ENCODE data around the gene EXOSC7.

The EXOSC7 gene

DNA sequence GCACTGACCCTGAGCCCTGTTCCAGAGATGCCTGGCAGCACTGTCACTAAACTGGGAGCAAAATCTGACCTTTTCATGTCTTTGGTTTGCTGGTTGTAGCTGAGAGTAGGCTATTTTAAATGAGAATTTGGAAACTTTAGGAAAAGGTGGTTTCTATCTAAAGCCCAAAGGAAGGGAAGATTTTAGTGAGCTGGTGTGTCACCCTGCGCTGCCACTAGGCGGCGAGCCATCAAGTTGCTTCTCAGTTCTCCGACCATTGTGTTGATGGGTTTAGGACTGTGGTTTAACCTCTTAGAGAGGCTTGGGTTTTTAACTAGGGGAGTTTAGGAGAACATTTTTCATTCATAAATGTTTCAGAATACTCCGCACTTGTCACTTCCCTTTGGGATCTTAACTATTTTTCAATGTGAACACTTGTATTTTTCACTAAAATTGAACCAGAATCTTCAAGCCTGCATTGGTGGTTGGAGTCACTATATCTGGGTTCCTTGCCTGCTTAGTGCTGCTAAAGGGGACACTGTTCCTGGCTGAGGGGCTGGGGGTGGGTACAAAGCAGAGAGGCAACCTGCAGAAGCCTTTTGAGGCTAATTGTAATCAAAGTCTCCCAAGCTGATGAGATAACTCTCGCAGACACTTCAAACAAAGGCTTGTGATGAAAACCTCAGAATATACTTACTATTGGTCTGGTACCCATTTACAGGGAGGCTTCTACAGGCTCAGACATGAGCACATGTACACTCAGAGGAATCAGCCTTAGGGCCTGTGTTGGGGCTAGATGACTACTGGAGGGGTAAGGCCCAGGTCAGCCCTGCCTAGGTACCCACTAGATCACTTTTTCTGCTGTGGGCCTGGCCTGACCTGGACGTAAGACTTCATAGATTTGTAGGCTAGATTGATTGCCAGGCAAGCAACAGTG lies 16.8 kb downstream of the EXOSC7 start:
- TF ChIP-seq, protein P1, sequence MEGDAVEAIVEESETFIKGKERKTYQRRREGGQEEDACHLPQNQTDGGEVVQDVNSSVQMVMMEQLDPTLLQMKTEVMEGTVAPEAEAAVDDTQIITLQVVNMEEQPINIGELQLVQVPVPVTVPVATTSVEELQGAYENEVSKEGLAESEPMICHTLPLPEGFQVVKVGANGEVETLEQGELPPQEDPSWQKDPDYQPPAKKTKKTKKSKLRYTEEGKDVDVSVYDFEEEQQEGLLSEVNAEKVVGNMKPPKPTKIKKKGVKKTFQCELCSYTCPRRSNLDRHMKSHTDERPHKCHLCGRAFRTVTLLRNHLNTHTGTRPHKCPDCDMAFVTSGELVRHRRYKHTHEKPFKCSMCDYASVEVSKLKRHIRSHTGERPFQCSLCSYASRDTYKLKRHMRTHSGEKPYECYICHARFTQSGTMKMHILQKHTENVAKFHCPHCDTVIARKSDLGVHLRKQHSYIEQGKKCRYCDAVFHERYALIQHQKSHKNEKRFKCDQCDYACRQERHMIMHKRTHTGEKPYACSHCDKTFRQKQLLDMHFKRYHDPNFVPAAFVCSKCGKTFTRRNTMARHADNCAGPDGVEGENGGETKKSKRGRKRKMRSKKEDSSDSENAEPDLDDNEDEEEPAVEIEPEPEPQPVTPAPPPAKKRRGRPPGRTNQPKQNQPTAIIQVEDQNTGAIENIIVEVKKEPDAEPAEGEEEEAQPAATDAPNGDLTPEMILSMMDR (conservative IDR thresholded peaks at IDR 0.05; ENCODE audit: low read length), result peak; percentile 66
- H3K4me3 ChIP-seq (ENCODE audit: low read length), result no peak overlapping the region
- no peak for DNase-seq (ENCODE audit: low read depth)

GRCh38 chr3:44993471-44994205 lies 17.6 kb downstream of the EXOSC7 start:
- no peak overlapping the region for H3K4me3 ChIP-seq (ENCODE audit: low read length)
- DNase-seq (ENCODE audit: low read depth), result peak; percentile 88
- TF ChIP-seq, protein P1 (conservative IDR thresholded peaks at IDR 0.05; ENCODE audit: low read length), result no peak

DNA sequence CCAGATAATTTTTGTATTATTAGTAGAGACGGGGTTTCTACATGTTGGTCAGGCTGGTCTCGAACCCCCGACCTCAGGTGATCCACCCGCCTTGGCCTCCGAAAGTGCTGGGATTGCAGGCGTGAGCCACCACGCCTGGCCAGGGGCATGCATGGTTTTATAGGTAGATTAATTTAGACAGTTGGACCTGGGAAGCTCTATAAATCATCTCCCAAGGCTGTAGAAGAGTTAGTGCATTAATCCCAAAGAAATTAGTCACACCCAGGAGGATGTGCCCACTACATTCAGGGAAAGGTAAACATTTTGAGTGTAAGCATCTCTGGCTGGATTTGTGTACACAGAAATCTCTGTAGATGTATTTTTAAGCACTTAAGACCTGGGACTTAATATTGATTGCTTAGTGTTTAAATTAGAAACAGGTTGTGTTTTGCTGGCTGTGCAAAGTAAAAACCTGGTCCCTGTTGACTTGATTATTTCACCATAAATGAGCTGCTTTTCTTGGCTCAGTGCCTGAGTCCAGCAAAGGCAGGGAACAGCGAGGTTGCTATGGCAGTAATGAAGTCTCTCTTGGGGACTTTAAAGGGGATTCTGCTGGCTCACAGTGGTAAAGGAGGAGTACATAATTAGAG lies 19.2 kb downstream of the EXOSC7 start:
- DNase-seq (ENCODE audit: low read depth), result peak; percentile 80
- TF ChIP-seq, protein P1 (conservative IDR thresholded peaks at IDR 0.05; ENCODE audit: low read length), result no peak

GRCh38 chr3:44996556-44996969 lies 20.5 kb downstream of the EXOSC7 start:
- DNase-seq (ENCODE audit: low read depth), result no peak
- no peak overlapping the region for H3K4me3 ChIP-seq (ENCODE audit: low read length)
- TF ChIP-seq, protein P1 (conservative IDR thresholded peaks at IDR 0.05; ENCODE audit: low read length), result no peak

More for the DNA sequence above, 19.2 kb downstream of the EXOSC7 start:
- H3K4me3 ChIP-seq (ENCODE audit: low read length), result no peak overlapping the region

GRCh38 chr3:44999782-45000181 lies 23.7 kb downstream of the EXOSC7 start:
- TF ChIP-seq, protein P1 (conservative IDR thresholded peaks at IDR 0.05; ENCODE audit: low read length), result no peak
- no peak for DNase-seq (ENCODE audit: low read depth)
- no peak overlapping the region for H3K4me3 ChIP-seq (ENCODE audit: low read length)

GRCh38 chr3:45000823-45001222 lies 24.8 kb downstream of the EXOSC7 start:
- no peak overlapping the region for H3K4me3 ChIP-seq (ENCODE audit: low read length)
- DNase-seq (ENCODE audit: low read depth), result no peak
- TF ChIP-seq, protein P1 (conservative IDR thresholded peaks at IDR 0.05; ENCODE audit: low read length), result no peak

Measured in AG10803 (cell line).